GM12801 (cell line): ENCODE results near the gene UNC5C.

Experiments
- TF ChIP-seq, protein P1 (sequence below): IDR thresholded peaks from one replicate; pipeline ENCODE4 v1.5.1; 2011; ENCODE audit warnings: control low read depth; ENCODE audit not compliant: insufficient read length; ENCODE audit errors: extremely low read depth

The UNC5C gene

DNA sequence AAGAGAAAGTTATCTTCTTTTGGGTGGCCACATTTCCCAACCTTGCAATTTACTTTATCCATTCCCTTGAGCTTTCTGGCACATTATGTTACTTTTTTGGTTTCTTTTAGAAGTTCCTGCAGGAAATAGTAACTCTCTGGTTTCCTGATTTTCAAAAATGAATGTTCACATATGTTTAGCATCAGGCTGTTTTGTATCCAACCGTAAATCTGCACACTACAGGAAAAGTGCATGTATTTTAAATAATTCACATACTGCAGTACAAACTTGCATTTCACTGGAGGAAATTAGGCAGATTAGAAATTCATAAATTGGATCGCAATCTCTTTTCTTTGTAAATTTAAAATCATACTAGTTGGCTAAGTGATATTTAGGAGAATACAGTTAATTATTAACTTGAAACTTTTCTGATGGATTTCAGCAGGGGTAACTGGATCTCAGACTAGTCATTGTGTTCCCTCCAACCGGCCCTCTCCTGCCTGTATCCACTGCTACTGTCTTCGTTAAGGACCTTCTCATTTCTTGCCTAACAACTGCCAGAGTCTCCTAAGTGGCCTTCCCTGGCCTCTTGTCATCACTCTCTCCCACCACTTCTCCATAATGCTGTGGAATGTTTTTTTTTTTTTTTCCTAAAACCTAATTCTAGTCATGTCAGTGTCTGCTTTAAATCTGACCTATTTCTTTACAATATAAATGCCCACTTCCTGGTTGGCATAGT lies 137.2 kb downstream of the UNC5C start:
- TF ChIP-seq, protein P1, sequence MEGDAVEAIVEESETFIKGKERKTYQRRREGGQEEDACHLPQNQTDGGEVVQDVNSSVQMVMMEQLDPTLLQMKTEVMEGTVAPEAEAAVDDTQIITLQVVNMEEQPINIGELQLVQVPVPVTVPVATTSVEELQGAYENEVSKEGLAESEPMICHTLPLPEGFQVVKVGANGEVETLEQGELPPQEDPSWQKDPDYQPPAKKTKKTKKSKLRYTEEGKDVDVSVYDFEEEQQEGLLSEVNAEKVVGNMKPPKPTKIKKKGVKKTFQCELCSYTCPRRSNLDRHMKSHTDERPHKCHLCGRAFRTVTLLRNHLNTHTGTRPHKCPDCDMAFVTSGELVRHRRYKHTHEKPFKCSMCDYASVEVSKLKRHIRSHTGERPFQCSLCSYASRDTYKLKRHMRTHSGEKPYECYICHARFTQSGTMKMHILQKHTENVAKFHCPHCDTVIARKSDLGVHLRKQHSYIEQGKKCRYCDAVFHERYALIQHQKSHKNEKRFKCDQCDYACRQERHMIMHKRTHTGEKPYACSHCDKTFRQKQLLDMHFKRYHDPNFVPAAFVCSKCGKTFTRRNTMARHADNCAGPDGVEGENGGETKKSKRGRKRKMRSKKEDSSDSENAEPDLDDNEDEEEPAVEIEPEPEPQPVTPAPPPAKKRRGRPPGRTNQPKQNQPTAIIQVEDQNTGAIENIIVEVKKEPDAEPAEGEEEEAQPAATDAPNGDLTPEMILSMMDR = no peak

DNA sequence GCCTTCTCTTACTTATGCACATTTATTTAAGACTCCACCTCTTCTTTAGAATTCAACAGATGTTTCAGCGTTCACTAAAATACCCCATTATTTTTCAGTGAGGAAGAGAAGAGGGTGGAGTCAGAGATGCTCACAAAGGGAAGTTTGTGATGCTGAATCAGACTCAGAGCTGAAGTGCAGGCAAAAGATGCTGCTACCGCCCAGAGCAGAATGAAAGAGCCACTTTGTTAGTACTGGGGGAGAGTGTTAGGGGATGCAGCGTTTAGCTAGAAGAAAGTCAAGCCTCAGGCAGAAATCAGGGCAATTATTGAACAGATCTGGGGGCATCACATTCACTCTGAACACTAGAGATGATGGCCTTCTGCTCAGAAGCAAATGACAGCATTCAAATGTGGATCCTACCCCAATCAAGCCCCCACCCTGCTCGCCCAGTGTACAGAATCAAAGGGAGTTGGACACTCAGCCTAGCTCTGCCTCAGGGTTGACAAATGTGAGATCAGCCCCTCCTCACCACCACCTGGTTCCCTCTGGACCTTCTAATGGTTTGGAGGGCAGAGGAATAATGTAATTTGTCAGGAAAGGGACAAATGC lies 138.3 kb downstream of the UNC5C start:
- TF ChIP-seq, protein P1 = no peak

DNA sequence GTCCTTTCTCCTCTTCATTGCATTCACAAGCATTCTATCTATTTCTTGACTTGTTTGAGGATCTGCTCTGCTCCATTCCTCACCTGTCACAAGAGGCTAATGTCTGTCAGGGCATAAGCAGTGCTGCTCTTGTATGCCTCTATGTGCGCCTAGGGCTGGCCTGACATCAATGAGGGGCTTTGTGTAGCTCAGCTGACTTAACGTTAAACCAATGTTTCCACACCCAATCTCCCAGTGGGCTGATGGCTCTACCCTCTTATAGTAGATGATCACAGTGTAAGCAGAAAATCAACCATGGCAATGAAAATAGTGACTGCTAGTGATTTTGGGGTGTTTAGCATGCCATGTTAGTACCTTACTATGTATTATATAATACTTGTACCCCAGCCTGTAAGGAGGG lies 139.0 kb downstream of the UNC5C start:
- TF ChIP-seq, protein P1 = no peak

DNA sequence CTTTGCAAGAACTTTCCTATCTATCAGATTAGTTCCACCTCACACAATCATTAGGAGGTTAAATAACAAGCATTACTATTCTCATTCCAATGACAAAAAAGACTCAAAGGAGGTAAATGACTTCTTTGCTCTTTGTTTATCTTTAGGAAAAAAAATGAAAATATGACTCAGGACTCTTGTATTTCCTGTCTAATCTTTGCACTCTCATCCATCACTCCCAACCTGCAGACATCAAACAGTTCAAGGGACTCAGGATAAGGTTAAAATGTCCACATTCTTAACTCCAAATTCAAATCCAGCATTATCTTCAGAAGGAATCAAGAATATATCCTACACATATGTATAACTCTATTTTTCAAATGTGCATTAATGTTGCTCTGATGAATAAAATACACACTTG lies 139.6 kb downstream of the UNC5C start:
- TF ChIP-seq, protein P1 = no peak

DNA sequence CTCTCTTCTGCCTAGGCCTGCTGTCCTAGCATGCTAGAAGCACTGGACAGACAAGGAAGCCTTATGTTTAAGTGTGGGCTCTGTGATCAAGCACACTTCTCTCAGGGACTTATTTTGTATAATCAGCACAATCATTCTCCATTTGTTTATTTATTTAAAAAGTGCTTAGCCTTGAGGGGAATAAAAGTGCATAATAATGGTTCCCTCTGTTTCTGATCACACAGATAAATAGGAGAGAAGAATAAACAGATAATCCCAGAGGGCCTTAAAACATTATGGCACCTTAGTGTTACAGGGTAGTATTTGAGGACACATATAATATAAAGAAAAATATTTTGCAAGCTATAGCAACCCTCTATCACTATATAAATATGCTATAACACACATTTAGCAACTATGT lies 146.5 kb downstream of the UNC5C start:
- TF ChIP-seq, protein P1 = no peak

DNA sequence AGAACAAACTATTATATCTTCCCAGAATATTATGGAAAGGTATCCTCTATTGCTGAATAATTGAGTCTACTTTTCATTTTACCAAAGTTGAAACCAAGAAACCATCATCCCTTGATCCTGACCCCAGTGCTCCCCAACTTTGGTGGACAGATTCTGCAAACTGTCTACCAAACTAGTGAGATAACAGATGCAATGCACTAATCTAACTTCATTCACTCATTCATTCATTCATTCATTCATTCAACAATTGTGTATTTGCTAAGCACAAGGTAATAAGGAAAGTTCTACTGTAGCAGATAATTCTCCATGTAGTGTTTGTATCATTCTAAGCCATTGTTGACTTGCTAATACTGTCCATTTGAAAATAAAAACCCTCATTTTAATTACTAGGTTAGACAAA lies 150.6 kb downstream of the UNC5C start:
- TF ChIP-seq, protein P1 = no peak

DNA sequence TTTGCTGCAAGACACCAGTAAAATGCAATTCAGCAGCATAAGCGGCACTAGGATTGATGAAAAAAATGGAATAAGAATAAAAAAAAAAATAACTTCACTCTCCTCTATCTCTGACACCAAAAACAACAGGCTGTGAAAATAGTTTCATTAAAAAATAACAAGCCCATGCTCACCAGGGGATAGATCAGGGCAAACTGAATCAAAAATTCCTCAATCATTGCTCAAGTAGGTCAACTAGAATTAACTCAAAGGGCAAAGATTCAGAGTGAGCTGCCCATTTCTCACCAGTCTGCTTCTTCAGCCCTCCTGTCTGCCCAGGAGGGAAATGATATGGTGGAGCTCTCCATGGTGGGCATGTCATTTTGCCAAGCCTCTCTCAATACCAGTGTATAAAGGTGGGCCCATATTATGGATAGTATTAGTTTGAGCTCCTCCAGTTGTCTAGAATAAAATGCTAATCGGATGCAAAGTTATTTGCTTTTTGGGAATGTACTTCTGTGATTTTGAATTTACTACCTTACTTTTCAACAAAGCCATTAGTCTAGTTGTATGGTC lies 153.9 kb downstream of the UNC5C start:
- TF ChIP-seq, protein P1 = no peak
